ENCODE results near the gene NLRC5. TPM values are rescaled to one million over a fixed set of nuclear protein-coding genes. Genes with fewer than 3 reads are reported as not detected.
"Not testable (repeated sequence)": the region's sequence is repeated elsewhere in the genome, so short reads cannot be mapped to it uniquely, and the experiment has no call there.

Gene NLRC5
- total RNA-seq, 1 donor from 2014 or later: 0.26 TPM

- H3K9me3 Mint-ChIP-seq: no peaks in the 10 kb centered on the region
- H3K27ac Mint-ChIP-seq (ENCODE audit: unreplicated experiment): no peak overlapping the region
- DNase-seq (ENCODE audit: low read depth, low spot score): no peak
- no peak overlapping the region for H3K4me3 Mint-ChIP-seq
- H3K36me3 Mint-ChIP-seq (ENCODE audit: low read depth): no peaks in the 10 kb centered on the region
- H3K27me3 Mint-ChIP-seq (ENCODE audit: low read depth): no peaks in the 10 kb centered on the region
- no peaks in the 10 kb centered on the region for H3K4me1 Mint-ChIP-seq
- TF ChIP-seq CTCF (conservative IDR thresholded peaks at IDR 0.05): no peak
These were observed 81.1 kb downstream of the NLRC5 start for GRCh38 chr16:57070424-57070823.

- not testable (repeated sequence) for H3K36me3 Mint-ChIP-seq (ENCODE audit: low read depth); H3K27me3 Mint-ChIP-seq (ENCODE audit: low read depth); H3K4me3 Mint-ChIP-seq; H3K4me1 Mint-ChIP-seq; DNase-seq (ENCODE audit: low read depth, low spot score); H3K27ac Mint-ChIP-seq (ENCODE audit: unreplicated experiment); H3K9me3 Mint-ChIP-seq
These were observed 81.8 kb downstream of the NLRC5 start for GRCh38 chr16:57071081-57071732.

- Mint-ChIP-seq H3K9me3 (no peaks in the 10 kb centered on the region), H3K4me1 (no peaks in the 10 kb centered on the region), H3K4me3 (no peak overlapping the region), H3K27me3 (ENCODE audit: low read depth) (no peaks in the 10 kb centered on the region), H3K27ac (ENCODE audit: unreplicated experiment) (no peak overlapping the region), H3K36me3 (ENCODE audit: low read depth) (no peaks in the 10 kb centered on the region)
- no peak for DNase-seq (ENCODE audit: low read depth, low spot score)
- TF ChIP-seq CTCF (conservative IDR thresholded peaks at IDR 0.05): no peak
These were observed 82.7 kb downstream of the NLRC5 start for GRCh38 chr16:57071831-57072582.

- no peak for DNase-seq (ENCODE audit: low read depth, low spot score)
- H3K9me3 Mint-ChIP-seq: no peaks in the 10 kb centered on the region
- no peaks in the 10 kb centered on the region for H3K27me3 Mint-ChIP-seq (ENCODE audit: low read depth)
- H3K4me1 Mint-ChIP-seq: no peaks in the 10 kb centered on the region
- no peak for TF ChIP-seq CTCF (conservative IDR thresholded peaks at IDR 0.05)
- H3K36me3 Mint-ChIP-seq (ENCODE audit: low read depth): no peaks in the 10 kb centered on the region
- H3K4me3 Mint-ChIP-seq: no peak overlapping the region
- H3K27ac Mint-ChIP-seq (ENCODE audit: unreplicated experiment): no peak overlapping the region
These were observed 83.4 kb downstream of the NLRC5 start for GRCh38 chr16:57072616-57073275.

GRCh38 chr16:57077714-57078113 lies 88.4 kb downstream of the NLRC5 start:
- no peak for TF ChIP-seq CTCF (conservative IDR thresholded peaks at IDR 0.05)
- H3K4me1 Mint-ChIP-seq: no peaks in the 10 kb centered on the region
- no peak for DNase-seq (ENCODE audit: low read depth, low spot score)

GRCh38 chr16:57081744-57082143 lies 92.4 kb downstream of the NLRC5 start:
- no peaks in the 10 kb centered on the region for H3K36me3 Mint-ChIP-seq (ENCODE audit: low read depth)
- H3K27ac Mint-ChIP-seq (ENCODE audit: unreplicated experiment): no peak overlapping the region
- no peaks in the 10 kb centered on the region for H3K9me3 Mint-ChIP-seq
- H3K4me1 Mint-ChIP-seq: peaks cover 6% of the 10 kb centered on the region
- no peak for TF ChIP-seq CTCF (conservative IDR thresholded peaks at IDR 0.05)
- DNase-seq (ENCODE audit: low read depth, low spot score): no peak
- no peaks in the 10 kb centered on the region for H3K27me3 Mint-ChIP-seq (ENCODE audit: low read depth)
- H3K4me3 Mint-ChIP-seq: no peak overlapping the region

More at GRCh38 chr16:57077714-57078113, 88.4 kb downstream of the NLRC5 start:
- Mint-ChIP-seq H3K36me3 (ENCODE audit: low read depth) (no peaks in the 10 kb centered on the region), H3K27ac (ENCODE audit: unreplicated experiment) (no peak overlapping the region), H3K9me3 (no peaks in the 10 kb centered on the region), H3K27me3 (ENCODE audit: low read depth) (no peaks in the 10 kb centered on the region), H3K4me3 (no peak overlapping the region)

Data from neural crest cell (in vitro differentiated cells).